ENCODE measurements around the gene EIF4E. TPM values are rescaled to one million over a fixed set of nuclear protein-coding genes. Genes with fewer than 3 reads are reported as not detected.
"Not testable (repeated sequence)": the region's sequence is repeated elsewhere in the genome, so short reads cannot be mapped to it uniquely, and the experiment has no call there.

The EIF4E gene
- total RNA-seq, 1 experiment from 2014 or later = 163 TPM

DNA sequence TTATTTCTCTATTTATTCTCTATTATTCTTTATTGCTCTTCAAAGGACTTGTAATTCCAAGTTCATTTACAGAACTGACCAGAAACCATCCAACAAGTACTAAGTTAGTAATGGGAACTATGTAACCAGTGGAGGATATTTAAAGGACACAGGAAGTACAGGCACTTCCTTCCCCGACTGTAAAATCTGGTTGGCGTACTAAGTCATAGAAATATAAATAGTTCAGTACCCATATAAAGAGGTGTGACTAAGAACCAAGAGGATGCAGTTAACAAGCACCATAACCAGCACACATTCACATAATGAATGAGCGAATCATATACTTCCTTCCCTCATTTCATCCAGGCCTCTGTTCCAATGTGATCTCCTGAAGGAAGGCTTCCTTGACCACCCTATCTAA lies 3.6 kb upstream of the EIF4E start:
- peak; percentile 45 for DNase-seq (ENCODE audit: low read depth)

DNA sequence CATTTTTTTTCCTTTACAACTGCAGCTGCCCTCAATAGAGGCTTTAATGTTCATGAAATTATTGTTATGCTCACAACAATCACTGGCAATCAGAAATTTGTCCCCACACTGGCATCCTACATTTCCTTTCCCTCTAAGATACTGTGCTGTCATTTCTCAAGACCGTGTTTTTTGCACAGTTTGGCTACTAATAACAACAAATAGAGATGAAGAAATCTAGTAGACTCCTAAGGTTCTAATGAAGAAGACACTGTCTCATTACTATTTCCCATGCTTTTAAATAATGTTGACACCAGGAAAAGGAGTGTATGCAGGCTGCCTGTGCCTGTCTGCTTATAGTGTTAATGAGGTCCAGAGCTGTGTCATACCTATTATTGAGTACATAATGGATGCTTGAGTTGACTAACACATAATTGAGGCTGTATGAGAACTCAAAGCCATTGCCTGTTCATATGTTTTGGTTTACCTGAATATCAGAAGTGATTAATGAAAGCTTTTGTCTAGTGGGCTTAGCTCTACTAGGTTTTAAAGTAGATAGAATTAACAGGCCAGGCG lies 1.5 kb upstream of the EIF4E start:
- no peak for DNase-seq (ENCODE audit: low read depth)

DNA sequence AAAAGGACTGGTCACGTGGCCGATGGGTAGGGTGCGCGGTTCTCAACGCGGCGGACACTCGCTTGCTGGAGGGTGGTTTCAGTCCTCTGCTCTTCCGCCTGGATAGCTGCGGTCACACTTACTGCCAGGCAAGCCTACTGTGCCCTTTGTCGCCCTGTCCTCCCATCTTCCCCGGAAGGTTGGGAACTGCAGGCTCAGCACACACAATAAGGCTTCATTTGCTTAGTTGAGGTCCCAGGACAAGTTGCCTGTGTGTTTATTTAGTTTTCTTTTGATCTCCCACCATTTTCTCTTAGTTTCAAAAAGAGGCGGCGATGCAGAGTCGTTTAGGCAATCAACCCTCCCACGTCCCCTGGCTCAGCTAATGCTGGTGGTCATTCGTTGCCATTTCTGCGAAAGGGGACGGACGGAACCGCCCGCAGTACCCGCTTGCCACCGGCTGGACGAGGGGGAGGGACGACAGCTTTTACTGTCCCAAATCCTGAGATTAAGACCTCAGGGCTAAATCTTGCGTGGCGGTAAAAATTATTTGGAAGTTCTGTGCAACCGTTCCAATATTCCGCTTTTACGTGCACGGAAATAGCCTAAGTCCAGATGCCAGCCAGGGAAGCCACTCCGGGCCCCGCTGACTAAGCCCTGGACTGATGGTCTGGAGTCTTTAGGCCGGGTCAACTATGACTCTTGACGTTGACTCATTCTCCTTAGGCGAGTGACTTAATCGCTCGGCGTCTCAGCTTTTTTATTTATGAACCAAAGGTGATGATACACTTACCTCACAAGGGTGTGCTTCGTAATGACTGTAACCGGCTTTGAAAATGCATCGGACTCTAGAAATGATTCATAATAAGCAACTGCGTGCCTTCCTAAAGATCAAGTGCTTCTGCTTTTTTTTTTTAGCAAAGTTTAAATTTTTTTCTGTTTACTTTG lies 671 bp upstream of the EIF4E start:
- peak; percentile 97 for DNase-seq (ENCODE audit: low read depth)

GRCh38 chr4:98928131-98928504 lies 815 bp downstream of the EIF4E start:
- peak; percentile 76 for DNase-seq (ENCODE audit: low read depth)

DNA sequence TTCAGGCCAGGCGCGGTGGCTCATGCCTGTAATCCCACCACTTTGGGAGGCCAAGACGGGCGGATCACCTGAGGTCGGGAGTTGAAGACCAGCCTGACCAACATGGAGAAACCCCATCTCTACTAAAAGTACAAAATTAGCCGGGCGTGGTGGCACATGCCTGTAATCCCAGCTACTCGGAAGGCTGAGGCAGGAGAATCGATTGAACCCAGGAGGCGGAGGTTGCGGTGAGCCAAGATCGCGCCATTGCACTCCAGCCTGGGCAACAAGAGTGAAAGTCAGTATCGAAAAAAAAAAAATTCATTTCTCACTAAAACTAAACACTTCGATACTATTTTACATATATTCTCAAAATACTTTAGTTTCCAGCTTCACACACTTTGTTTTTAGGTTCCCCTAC lies 2.7 kb downstream of the EIF4E start:
- DNase-seq (ENCODE audit: low read depth) = not testable (repeated sequence)

- no peak for DNase-seq (ENCODE audit: low read depth)
Measured at GRCh38 chr4:98921292-98921691, 7.6 kb downstream of the EIF4E start.

- DNase-seq (ENCODE audit: low read depth) = peak; percentile 14
Measured at GRCh38 chr4:98919996-98920395, 8.9 kb downstream of the EIF4E start.

- not testable (repeated sequence) for DNase-seq (ENCODE audit: low read depth)
Measured at GRCh38 chr4:98910728-98911127, 18.2 kb downstream of the EIF4E start.

- DNase-seq (ENCODE audit: low read depth) = no peak
Measured at GRCh38 chr4:98909646-98910401, 19.1 kb downstream of the EIF4E start.

GRCh38 chr4:98908703-98909262 lies 20.1 kb downstream of the EIF4E start:
- DNase-seq (ENCODE audit: low read depth) = no peak

GRCh38 chr4:98908182-98908581 lies 20.8 kb downstream of the EIF4E start:
- no peak for DNase-seq (ENCODE audit: low read depth)

- no peak for DNase-seq (ENCODE audit: low read depth)
Measured at GRCh38 chr4:98905839-98906238, 23.1 kb downstream of the EIF4E start.

GRCh38 chr4:98905297-98905696 lies 23.6 kb downstream of the EIF4E start:
- DNase-seq (ENCODE audit: low read depth) = no peak

- DNase-seq (ENCODE audit: low read depth) = no peak
Measured at GRCh38 chr4:98903963-98904362, 25.0 kb downstream of the EIF4E start.

DNA sequence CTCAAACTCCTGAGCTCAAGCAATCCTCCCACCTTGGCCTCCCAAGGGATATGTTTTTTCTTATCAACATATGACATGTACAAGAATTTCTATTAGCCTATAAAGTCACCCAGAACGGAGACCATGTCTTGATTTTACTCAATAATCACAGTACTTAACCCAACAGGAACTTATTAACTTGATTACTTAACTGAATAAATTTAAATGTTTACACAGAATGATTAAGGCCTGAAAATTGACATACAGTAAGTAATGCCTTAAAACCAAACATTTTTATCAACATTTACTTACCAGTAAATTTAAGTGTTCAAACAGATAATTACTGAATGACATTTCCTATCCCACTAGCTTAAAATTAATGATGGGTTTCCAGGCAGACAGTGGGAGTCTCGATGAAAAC lies 25.4 kb downstream of the EIF4E start:
- DNase-seq (ENCODE audit: low read depth) = no peak

GRCh38 chr4:98899277-98899676 lies 29.7 kb downstream of the EIF4E start:
- no peak for DNase-seq (ENCODE audit: low read depth)

GRCh38 chr4:98891478-98892337 lies 37.2 kb downstream of the EIF4E start:
- DNase-seq (ENCODE audit: low read depth) = no peak

DNA sequence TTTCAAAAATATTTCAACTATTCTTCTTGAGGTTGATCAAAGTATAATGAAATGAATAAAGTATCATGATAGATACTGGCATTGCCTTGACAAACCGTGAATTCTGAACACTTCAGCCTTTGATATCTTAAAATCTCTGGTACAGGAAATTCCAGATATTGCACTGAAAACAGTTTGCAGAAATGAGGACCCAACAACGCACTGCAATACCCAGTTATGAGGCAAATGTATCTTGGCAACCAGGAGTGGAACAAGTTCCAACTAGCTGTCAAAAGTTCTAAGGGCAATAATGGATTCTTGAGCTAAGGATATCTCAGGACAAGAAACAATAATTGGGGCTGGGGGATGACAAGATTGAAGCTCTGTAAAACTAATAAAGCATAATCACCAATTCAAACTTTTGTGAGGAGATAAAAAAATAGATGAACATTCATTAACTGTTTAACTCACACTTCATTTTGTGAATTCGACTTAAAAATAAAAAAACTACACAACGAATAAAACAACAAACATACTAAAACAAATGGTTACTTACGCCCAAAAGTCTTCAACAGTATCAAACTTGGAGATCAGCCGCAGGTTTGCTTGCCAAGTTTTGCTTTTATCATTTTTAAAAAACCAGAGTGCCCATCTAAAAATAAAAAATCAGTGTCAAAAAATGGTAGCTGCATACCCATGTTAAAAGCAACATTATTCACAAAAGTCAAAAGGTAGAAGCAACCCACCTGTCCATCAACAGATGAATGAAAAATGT lies 38.1 kb downstream of the EIF4E start:
- DNase-seq (ENCODE audit: low read depth) = no peak

DNA sequence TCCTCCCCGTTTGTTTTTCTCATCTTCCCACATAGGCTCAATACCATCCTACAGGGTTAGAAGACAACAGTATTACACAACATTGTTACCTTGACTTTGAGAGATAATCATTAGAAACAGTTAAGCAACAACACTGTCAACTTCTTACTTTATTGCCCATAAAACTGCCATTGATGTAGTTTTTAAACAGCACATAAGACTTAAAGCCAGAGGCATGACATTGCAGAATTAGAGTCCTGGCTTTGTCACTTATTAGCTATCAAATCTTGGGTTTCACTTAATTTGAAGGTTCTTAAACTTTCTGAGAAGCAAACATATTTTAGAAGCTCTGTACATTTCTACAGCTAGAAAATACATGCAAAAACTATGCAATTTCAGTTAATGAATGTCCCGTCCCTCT lies 41.8 kb downstream of the EIF4E start:
- no peak for DNase-seq (ENCODE audit: low read depth)

DNA sequence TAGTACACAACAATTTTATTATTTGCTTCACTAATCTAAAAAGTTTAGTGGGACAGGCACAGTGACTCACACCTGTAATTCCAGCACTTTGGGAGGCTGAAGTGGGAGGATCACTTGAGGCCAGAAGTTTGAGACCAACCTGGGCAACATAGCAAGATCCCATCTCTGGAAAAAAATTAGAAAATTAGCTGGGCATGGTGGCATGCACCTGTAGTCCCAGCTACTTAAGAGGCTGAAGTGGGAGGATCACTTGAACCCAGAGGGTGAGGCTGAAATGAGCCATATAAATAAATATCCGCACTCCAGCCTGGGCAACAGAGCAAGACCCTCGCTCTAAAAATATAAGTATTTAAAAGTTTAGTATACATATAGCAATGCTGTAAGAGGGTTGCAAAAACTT lies 42.6 kb downstream of the EIF4E start:
- DNase-seq (ENCODE audit: low read depth) = not testable (repeated sequence)

Measured in LHCN-M2 (cell line).